HG02798 (cell line): ENCODE measurements around the gene AUTS2.

ENCODE experiments used
- ATAC-seq: cut with Tn5 transposase; IDR thresholded peaks from one replicate; pipeline ENCODE4 v1.9.1; 2021; ENCODE audit warnings: mild to moderate bottlenecking; ENCODE audit not compliant: unreplicated experiment, poor library complexity

Gene AUTS2

GRCh38 chr7:70406950-70407209 is 808.6 kb downstream of the AUTS2 start:
- ATAC-seq: no peak

DNA sequence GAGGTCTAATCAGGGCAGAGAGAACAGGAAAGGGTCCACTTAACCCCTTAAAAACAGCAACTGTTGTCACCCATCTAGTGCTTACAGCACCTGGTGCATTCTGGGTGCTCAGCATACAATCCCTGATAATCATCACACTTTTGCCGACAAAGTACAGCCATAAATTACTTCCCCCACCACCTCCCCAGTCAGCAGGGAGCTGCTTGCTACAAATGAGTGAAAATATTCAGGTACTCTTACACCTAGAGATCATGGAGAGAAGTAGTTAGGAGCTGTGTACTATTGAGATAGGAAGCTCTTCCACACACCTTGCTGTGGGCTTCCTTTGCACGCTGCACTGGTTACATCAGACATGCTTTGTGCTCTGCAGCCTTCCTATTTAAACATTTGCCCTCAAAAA is 810.2 kb downstream of the AUTS2 start:
- no peak for ATAC-seq

DNA sequence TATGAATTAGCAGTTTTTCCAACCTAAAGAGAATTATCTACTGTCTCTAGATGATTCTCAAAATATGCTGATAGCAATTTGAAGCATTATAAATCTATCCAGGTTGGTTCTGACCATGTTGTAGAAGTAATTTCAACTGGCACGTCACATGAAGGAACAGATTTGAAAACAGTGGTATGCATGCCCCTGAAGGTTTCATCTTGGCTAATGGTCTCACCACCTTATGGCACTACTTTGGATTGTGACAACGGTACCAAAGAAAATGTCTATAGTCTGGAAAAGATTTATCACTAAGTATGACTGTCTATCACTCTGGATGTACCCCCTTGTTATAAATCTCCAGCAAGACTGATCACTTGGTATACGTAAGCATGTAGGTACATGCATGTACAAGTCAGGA is 810.6 kb downstream of the AUTS2 start:
- no peak for ATAC-seq

DNA sequence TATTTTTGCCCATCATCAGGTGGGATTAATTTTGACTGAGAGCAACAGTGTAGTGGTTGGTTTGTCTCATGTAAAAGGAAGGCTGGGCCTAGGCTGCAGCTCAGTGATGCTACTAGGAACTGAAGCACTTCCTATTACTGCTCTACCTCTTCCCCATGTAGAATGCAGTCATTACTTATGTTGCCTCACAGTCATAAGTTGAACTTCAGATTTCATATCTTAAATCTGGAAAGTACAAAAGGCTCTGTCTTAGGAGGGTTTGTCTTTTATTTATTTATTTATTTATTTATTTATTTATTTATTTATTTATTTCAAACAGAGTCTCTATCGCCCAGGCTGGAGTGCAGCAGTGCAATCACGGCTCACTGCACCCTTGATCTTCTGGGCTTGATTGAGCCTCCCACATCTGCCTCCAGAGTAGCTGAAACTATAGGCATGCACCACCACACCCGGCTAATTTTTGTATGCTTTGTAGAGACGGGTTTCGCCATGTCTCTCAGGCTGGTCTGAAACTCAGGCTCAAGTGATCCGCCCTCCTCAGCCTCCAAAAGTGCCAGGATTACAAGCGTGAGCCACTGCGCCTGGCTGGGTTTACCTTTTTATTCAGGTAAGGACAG is 812.0 kb downstream of the AUTS2 start:
- no peak for ATAC-seq

- no peak for ATAC-seq
Observed at GRCh38 chr7:70414368-70414767, 816.1 kb downstream of the AUTS2 start.

- ATAC-seq: peak; percentile 54
Observed at GRCh38 chr7:70415179-70415972, 817.1 kb downstream of the AUTS2 start.

DNA sequence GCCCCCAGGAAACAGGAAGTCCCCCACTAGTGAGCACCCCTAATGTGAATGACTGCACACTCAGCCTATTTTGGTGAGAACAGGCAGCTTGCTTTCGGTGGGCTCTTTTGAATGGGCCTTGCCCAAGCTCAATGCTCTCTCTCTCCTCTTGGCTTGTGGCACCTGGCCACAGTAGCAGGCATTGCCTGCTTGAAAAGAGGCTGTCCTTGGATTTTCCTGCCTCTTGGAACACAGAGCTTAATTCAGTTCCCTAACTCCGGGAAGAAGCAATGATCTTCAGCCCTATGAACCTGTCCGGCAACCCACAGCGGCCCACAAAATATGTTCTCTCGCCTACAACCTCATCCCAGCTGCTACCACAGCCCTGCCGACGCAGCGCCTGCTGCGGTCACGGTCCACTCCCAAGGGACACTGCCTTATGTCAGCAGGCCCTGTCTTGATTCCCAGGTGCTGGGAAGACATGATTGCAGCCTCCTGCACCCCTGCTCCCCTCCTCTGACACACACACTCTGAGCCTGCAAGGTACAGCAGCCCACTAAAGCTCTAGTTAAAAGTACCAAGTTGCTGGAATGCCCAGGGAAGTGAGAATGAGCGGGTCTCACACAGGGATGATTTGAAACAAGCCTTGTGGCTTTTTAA is 818.2 kb downstream of the AUTS2 start:
- no peak for ATAC-seq

- ATAC-seq: no peak
Observed at GRCh38 chr7:70416986-70417655, 818.8 kb downstream of the AUTS2 start.

DNA sequence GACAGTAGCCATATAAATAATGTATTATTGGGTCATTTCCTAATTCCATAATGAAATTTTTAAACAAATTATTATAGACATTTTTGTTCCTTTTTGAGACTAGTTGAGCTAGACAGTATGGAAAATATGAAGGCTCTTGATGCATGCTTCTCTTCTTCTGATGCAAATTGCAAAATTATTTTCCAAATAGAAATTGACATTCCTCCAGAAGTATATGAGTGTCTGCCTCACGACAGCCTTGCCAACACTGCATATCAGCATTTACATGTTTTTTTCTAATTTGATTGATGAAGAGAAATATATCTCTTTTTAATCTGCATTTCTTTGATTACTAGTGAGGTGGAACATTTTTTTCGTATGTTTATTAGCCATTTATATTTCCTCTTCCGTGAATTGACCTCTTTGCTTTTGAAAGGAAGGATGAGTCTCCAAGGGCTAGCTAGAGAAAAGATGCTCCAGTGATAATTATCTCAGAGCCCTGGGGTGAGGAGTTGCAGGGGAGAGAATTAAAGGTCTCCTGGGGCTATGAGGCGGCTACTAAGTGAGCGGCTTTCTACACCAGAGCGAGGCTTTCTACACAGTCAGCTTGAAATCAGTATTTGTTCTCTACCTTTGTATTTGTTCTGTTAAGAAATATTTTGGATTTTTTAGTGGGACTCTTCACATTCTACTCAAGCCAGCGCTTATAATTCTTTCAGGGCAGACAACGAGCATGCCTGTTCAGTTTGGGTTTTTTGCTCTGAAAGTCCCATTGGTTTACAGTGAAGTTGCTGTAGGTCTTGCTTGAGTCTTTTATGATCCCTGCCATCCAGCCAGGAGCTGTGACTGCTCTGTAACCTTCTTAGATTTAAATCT is 821.5 kb downstream of the AUTS2 start:
- no peak for ATAC-seq

DNA sequence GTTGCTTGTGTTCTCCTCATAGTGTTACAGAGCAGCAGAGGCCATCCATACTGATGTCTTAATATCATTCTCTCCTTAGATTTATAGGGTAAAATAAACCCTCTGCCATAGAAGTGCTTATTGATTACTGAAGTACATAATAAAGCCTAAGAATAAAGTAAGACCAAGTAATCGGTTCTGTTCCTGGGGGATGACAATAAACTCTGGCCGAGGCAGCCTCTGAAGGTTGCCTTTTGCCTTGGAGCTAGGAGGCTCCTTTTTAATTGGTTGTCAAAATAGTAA is 822.0 kb downstream of the AUTS2 start:
- ATAC-seq: no peak

DNA sequence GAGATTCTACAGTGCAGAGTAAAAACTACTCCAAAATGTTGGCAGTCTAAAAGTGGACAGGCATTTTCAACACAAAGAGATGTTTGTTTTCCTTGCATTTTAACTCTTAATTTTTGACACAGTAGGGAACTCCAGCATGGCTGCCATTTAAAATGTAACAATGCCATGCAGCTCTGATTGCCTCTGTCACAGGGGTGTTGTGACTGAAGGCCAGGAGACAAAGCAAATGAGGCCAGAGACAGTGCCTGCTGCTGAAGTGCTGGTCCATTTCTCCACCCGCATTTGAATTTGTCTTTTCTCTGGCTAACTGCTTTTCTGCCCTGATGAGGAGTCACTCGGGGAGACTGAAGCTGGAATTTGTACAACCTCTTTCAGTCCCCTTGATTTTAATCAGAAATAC is 823.0 kb downstream of the AUTS2 start:
- no peak for ATAC-seq

GRCh38 chr7:70426249-70426880 is 828.1 kb downstream of the AUTS2 start:
- no peak for ATAC-seq

GRCh38 chr7:70432567-70433001 is 834.3 kb downstream of the AUTS2 start:
- ATAC-seq: no peak

DNA sequence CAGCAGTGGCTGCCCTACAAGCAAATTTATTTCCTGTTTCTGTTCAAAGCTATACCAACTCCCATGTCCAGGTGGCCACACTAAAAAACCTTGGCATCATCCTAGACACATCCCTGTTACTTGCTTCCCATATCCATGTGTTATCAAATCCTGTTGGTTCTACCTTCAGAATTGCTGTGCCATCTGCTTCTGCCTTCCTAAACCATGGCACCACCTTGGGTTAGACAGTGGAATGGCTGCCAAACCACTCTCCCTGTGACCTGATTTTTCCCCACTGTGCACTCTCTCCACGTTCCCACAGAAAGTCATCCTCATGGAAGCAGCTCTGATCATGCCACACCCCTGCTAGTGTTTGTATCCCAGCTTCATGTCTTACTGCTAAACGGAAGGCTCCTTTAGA is 836.1 kb downstream of the AUTS2 start:
- ATAC-seq: no peak

- no peak for ATAC-seq
Observed at GRCh38 chr7:70434821-70435220, 836.5 kb downstream of the AUTS2 start.

DNA sequence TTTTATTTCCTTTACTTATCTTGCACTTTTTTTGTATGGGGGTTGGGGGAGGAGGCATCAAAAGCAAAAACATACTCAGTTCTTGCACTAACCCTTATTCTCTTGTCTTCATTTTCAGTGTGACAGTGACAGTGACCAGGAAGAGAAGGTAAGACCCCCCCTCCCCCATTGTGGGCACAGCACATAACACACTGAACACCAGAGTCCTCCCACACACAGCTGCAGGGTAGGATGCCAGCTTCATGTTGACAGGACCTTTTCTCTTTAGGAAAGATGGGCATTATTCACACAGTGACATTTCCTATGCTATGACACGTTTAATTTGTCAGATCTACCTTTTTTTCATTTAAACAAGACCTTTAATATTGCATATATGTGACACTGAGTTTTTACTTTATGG is 837.4 kb downstream of the AUTS2 start:
- ATAC-seq: no peak

- ATAC-seq: no peak
Observed at GRCh38 chr7:70436790-70437350, 838.6 kb downstream of the AUTS2 start.

DNA sequence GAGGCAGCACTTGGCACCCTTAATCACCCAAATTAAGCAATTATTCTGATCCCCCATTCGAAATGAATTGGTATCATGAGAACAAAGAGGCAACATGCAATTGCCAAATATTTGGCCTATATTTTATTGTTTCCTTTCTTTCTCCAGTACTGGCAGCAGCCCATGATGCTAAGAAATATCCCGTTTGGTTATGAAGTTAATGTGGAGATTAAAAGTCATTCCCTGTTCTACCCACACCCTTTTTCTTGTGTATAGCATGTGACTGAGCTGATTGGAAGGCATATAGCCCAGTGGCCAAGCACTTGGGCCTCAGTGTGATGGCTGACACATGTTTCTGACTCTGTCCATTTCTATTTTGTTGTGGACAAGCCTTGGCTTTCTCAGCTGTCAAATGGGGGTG is 841.4 kb downstream of the AUTS2 start:
- ATAC-seq: no peak

DNA sequence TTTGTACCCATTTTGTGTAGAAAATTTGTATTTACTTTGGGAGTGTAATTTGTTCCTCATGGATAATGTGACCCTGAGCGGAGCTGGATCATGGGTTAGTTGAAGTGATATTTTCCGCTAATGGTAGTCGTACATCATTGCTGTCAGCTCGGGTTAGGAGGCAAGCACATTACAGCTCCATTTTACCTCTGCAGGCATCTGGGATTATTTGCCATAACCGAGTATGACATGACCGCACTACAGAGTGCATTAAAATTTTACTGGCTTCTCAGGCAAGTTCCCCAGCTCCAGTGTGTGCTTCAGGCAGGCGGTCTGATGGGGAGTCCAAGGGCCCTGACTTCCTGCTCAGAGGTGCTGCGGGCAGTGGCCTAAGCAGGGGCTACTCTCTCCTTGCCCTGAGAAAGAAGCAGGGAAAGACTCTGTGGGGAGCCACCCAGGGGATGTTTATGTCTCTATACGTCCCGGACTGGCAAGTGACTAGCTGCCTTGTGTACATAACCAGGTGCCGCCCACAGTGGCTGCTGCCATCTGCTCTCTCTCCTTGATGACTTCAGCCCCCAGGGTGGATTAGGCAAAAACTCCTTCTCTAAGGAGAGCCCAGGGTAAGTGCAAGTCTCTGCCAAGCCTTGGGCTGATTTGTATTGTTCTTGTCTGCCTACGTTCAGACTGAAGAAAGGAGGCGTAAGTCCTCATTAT is 848.3 kb downstream of the AUTS2 start:
- no peak for ATAC-seq
